Measurements from ENCODE around the gene POLR3E.
A peak's percentile ranks its signal among the peaks of the same experiment; 100 is the strongest.
"Not testable (repeated sequence)": the region's sequence is repeated elsewhere in the genome, so short reads cannot be mapped to it uniquely, and the experiment has no call there.

Gene POLR3E

DNA sequence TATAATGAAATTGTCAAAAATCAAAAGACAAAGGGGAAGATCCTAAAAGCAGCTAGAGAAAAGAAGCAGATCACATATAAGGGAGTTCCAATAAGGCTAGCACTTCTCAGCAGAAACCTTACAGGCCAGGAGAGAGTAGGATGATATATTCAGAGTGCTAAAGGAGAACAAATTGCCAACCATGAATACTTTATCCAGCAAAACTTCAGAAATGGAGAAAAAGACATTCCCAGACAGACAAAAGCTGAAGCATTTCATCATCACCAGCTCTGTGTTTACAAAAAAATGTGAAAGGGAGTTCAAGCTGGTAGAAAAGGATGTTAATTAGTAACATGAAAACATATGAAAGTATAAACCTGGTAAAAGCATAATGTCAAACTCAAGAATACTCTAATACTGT lies 39.8 kb downstream of the POLR3E start:
- DNase-seq: no peak

DNA sequence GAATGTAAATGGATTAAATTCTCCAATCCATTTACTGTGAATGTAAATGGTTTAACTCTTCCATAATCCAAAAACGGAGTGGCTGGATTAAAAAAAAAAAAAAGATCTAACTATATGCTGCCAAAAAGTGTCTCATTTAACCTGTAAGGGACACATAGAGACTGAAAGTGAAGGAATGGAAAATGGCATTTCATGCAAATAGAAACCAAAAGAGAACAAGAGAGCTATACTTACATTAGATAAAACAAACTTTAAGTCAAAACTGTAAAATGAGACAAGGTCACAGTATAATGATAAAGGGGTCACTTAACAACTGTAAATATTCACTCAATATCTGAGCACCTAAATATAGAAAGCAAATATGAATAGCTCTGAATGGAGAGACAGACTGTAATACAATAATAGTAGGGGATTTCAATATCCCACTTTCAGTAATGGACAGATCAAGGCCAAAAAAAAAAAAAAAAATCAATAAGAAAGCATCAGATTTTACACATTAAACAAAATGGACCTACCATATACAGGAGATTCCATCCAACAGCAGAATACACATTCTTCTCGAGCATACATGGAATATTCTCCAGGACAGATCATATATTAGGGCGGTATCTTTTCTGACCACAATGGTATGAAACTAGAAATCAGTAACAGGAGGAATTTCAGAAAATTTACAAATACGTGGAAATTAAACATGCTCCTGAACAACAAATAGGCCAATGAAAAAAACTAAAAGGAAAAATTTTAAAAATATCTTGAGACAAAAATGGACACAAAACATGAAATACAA lies 40.8 kb downstream of the POLR3E start:
- no peak for DNase-seq

DNA sequence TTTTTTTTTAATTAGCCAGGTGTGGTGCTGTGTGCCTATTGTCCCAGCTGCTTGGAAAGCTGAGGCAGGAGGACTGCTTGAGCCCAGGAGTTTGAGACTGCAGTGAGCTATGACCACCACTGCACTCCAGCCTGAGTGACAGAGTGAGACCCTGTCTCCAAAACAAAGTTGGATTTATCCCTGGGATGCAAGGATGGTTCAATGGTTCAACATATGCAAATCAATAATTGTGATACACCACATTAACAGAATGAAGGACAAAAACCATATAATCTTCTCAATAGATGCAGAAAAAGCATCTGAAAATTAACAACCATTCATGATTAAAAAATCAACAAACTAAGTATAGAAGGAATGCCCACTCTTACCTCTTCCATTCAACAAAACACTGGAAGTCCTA lies 43.7 kb downstream of the POLR3E start:
- DNase-seq: no peak

DNA sequence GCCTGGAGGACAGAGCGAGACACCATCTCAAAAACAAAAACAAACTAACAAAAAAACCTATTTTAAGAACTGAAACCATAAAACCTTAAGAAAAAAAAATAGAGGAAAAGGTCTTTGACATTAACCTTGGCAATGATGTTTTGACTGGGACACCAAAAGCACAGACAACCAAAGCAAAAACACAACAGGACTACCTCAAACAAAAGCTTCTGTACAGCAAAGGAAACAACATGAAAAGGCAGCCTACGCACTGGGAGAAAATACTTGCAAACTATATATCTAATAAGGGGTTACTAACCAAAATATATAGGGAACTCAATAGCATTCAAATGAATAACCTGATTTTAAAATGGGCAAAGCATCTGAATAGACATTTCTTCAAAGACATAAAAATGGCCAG lies 44.9 kb downstream of the POLR3E start:
- DNase-seq: no peak

- DNase-seq: no peak
These were observed 49.3 kb downstream of the POLR3E start for GRCh38 chr16:22346483-22346882.

DNA sequence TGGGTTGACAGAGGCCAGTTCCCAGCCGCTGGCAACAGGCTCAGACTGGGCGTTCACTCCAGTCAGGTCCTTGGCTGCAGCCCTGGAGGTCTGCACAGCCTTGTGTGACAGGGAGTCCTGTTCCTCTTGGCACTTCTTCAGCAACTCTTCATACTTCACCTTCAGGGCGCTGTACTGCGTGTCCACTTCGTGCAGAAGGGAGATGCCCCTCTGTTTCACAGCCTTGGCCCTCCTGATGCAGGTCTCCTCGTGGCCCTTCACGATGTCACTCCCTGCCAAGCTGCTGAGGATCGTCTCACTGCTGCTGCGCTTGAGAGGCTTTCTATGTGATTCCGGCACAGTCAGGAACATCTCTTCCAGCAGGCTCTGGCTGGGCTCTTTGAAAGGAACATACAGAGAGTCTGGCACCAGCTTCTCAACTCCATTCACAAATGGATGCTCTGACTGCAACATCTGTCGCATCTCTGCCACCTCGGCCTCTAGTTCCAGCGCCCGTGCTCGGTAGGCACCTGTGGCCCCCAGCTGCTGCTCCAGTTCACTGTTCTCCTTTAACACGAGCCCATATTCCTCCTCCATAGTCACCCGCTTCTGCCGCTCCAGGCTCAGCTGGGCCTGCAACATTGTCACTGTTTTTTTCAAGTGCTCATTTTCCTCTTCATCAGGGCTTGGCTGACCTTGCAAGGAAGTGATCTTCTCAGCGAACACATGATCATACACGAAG lies 50.1 kb downstream of the POLR3E start:
- DNase-seq: no peak

DNA sequence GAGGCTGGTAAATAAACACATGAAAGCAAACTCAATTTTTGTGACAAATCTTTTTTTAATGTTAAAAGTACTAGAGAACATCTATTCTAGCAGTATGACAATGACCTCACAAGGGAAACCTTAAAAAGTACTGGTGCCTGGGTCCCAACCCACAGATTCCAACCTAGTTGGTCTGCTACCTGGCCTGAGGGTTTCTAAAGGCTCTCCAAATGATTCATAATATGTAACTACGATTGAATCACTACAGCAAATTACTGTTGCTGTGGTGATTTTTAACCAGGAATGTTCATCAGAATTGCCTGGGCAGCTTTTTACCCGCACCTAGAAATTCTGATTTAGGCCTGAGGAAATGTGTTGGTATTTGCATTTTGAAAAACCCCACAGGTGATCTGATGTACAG lies 51.1 kb downstream of the POLR3E start:
- no peak for DNase-seq

DNA sequence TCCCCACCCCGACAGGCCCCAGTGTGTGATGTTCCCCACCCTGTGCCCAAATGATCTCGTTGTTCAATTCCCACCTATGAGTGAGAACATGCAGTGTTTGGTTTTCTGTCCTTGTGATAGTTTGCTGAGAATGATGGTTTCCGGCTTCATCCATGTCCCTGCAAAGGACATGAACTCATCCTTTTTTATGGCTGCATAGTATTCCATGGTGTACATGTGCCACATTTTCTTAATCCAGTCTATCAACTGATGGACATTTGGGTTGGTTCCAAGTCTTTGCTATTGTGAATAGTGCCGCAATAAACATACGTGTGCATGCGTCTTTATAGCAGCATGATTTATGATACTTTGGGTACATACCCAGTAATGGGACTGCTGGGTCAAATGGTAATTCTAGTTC lies 53.8 kb downstream of the POLR3E start:
- not testable (repeated sequence) for DNase-seq

- DNase-seq: no peak
These were observed 54.9 kb downstream of the POLR3E start for GRCh38 chr16:22352140-22352539.

GRCh38 chr16:22352723-22353122 lies 55.5 kb downstream of the POLR3E start:
- no peak for DNase-seq

GRCh38 chr16:22353191-22353919 lies 56.1 kb downstream of the POLR3E start:
- DNase-seq: peak; percentile 79 to 84

- peak in 1 of 2 experiments; percentile 44 for DNase-seq
These were observed 56.8 kb downstream of the POLR3E start for GRCh38 chr16:22353933-22354541.

DNA sequence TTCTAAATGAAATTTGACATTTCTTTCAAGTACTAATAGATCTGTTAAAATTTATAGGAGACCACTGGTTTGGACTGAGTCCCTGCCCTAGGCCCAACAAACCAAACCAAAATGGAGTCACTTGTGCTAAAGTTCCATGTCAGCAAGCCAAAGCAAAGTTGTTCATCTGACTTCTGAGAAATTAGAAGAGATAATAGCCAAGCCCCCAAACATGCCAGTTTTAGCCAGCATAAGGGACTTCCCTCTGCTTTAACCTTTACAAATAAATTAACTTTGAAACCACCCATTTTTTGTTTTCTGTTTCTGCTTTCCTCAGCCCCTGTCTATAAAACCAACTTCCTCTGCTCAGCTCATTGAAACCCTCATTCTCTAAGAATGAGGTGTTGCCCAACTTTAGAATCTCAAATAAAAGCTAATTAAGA lies 58.3 kb downstream of the POLR3E start:
- DNase-seq: no peak

DNA sequence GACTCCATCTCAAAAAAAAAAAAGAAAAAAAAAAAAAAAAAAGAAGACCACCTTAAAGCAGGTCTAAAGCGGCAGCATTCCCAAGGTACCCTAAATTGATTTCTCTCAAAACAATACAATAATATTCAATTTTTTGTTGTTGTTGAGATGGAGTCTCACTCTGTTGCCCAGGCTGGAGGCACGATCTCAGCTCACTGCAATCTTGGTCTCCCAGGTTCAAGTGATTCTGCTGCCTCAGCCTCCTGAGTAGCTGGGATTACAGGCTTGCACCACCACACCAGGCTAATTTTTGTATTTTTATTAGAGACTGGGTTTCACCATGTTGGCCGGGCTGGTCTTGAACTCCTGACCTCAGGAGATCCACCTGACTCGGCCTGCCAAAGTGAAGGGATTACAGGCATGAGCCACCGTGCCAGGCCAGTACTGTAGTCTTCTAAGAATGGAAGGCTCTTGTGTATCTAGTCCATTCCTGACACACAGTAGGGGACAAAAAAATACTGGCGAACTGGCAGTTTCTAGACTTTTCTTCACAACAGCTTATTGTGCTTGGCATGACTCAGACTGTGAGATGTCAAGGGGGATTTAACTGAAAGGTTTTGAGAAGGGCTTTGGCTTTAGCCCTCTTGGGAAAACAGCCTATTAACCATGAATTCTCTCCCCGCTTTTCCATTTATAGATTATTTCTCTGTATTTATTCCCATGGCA lies 59.9 kb downstream of the POLR3E start:
- DNase-seq: no peak

- DNase-seq: no peak
These were observed 60.4 kb downstream of the POLR3E start for GRCh38 chr16:22357635-22357971.

DNA sequence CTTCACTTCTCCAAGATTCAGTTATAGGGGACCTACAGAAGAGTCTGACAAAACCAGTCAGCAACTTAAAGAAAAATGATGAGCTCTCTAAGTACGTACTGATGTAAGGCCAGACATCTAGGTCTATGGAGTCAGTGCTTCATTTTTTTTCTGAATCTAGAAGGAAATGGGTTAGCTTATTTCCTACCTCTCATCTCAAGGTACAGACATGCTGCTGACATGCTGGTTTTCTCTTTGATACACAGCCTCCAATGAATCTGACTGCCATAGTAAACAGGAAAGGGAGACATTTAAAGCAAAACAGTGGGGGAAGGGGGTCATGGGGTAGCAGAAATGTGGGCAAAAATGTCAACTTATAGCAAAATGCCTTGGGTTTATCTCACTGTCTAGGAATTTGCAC lies 60.8 kb downstream of the POLR3E start:
- DNase-seq: no peak

DNA sequence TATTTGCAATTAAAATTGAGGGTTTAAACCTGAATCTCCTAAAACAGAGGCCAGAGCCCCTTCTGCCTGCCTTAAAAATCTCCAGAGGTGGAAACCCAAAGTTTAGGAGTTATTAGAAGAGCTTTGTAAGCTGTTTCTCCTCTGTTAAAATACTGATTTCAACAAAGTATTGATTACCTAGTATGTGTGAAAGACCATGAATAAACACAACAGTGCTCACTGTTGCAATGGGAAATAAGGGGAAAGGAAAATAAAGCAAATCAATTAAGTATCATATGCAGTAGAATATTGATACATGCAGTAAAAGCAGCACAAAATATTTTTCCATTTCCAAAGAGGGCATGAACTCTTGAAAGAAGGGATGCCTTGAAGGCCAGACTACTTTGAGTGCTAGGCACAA lies 62.5 kb downstream of the POLR3E start:
- DNase-seq: no peak

- no peak for DNase-seq
These were observed 63.9 kb downstream of the POLR3E start for GRCh38 chr16:22360963-22361659.

- DNase-seq: no peak
These were observed 67.0 kb downstream of the POLR3E start for GRCh38 chr16:22364241-22364640.

DNA sequence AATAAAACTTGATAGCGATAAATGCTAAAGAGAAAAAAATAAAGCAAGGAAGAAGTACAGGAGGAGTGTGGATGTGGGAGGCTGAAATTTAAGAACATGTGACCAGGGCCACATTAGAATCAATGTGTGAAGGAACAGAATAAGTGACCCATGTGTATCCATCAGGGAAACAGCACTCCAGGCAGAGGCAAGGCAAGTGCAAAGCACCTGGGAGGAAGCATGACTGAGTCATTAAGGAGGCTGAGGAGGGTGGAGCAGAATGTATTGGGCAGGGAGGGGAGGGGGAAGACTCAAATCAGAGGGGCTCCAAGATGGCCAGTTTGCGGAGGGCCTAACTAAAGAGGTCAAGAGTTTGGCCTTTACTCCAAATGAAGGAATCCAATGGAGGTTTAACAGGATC lies 69.2 kb downstream of the POLR3E start:
- DNase-seq: no peak

DNA sequence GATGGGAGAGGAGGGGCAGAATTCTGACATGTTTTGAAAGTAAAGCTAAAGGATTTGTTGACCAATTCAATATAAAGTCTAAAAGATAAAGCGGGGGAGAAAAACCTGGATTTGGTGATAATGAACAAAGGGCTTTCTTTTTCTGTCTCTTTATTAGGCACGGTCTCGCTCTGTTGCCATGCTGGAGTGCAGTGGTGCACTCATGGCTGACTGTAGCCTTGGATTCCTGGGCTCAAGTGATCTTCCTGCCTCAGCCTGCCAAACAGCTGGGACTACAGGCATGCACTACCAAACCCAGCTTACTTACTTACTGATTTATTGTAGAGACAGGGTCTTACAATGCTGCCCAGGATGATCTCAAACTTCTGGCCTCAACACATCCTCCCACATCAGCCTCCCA lies 69.7 kb downstream of the POLR3E start:
- no peak for DNase-seq

DNA sequence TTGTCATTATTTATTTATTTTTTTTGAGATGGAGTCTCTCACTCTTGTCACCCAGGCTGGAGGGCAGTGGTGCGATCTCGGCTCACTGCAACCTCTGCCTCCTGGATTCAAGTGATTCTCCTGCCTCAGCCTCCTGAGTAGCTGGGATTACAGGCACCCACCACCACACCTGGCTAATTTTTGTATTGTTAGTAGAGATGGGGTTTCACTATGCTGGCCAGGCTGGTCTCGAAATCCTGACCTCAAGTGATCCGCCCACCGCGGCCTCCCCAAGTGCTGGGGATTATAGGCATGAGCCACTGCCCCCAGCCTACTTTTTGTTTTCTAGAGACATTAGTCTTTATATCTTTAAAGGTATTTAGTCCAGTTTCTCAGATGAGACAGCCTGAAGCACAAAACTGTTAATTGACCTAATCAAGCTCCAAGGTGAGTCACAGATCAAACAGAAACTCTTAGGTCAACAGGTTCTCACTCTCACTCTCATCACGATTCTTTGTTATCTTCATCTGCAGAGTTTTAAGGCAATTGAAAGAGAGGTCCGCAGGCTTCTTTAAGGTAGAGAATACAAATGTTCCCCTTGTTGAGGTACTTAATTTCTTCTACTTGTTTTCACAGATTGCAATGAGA lies 71.1 kb downstream of the POLR3E start:
- not testable (repeated sequence) for DNase-seq

Data from Kasumi-1 (cell line).